ENCODE measurements around the gene TMUB1.

The TMUB1 gene

DNA sequence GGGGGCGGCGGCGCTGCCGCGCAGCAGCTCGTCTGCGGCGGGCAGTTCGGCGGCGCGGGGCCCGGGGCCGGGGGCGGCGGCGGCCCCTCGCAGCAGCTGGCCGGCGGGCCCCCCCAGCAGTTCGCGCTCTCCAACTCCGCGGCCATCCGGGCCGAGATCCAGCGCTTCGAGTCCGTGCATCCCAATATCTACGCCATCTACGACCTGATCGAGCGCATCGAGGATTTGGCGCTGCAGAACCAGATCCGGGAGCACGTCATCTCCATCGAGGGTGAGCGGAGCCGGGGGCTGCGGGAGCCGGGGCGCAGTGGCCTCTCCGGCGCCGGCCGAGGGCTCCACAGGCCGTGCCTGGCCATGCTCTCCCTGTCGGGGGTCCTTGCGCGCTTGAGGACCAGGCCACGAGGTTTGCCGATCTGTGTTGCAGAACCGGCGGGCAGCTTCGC, 3.5 kb upstream of the TMUB1 start:
- no peak for TF ChIP-seq CTCF (IDR thresholded peaks at IDR 0.05; ENCODE audit: low read depth, low read length, missing control alignments)
- H3K4me3 ChIP-seq (ENCODE audit: low read depth, low read length) = peak overlapping the region; percentile 55
- DNase-seq (ENCODE audit: low read depth) = no peak
- in situ Hi-C loops (cut with HindIII; ENCODE audit: low sequenced_read_pairs) = no loop called here

- no peak for DNase-seq (ENCODE audit: low read depth)
Measured at GRCh38 chr7:151085691-151086620, 2.7 kb upstream of the TMUB1 start, which contains the start of gene AGAP3. TSS of gene AGAP3 (plus strand) at chr7:151086475. CDS start at chr7:151086742, 267 bp downstream.

GRCh38 chr7:151085329-151085690, 2.0 kb upstream of the TMUB1 start:
- H3K4me3 ChIP-seq (ENCODE audit: low read depth, low read length) = peak overlapping the region; percentile 55
- in situ Hi-C loops (cut with HindIII; ENCODE audit: low sequenced_read_pairs) = no loop called here
- no peak for TF ChIP-seq CTCF (IDR thresholded peaks at IDR 0.05; ENCODE audit: low read depth, low read length, missing control alignments)

More at GRCh38 chr7:151085691-151086620, 2.7 kb upstream of the TMUB1 start, which contains the start of gene AGAP3:
- in situ Hi-C loops (cut with HindIII; ENCODE audit: low sequenced_read_pairs) = no loop called here
- H3K4me3 ChIP-seq (ENCODE audit: low read depth, low read length) = peak within 1 kb of the TSS; percentile 55
- TF ChIP-seq CTCF (IDR thresholded peaks at IDR 0.05; ENCODE audit: low read depth, low read length, missing control alignments) = no peak

DNA sequence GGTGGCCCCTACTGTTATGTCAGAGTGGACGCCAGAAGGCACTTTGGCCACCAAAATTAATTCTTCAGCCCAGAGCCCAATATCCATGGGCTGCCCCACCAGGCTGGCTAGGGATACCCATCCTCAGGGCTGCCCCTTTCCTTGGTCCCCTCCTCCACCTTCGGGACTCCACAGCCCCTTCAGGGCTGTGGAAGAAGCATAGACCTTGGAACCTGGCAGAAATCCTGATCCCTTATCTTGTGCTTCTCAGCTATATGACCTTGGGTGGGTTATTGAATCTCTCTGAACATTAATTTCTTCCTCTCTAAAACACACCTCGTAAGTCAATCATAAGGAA, 499 bp upstream of the TMUB1 start:
- peak overlapping the region; percentile 93 for H3K4me3 ChIP-seq (ENCODE audit: low read depth, low read length)
- no peak for DNase-seq (ENCODE audit: low read depth)
- in situ Hi-C loops (cut with HindIII; ENCODE audit: low sequenced_read_pairs) = no loop called here
- no peak for TF ChIP-seq CTCF (IDR thresholded peaks at IDR 0.05; ENCODE audit: low read depth, low read length, missing control alignments)

More at GRCh38 chr7:151085329-151085690, 2.0 kb upstream of the TMUB1 start:
- DNase-seq (ENCODE audit: low read depth) = no peak

DNA sequence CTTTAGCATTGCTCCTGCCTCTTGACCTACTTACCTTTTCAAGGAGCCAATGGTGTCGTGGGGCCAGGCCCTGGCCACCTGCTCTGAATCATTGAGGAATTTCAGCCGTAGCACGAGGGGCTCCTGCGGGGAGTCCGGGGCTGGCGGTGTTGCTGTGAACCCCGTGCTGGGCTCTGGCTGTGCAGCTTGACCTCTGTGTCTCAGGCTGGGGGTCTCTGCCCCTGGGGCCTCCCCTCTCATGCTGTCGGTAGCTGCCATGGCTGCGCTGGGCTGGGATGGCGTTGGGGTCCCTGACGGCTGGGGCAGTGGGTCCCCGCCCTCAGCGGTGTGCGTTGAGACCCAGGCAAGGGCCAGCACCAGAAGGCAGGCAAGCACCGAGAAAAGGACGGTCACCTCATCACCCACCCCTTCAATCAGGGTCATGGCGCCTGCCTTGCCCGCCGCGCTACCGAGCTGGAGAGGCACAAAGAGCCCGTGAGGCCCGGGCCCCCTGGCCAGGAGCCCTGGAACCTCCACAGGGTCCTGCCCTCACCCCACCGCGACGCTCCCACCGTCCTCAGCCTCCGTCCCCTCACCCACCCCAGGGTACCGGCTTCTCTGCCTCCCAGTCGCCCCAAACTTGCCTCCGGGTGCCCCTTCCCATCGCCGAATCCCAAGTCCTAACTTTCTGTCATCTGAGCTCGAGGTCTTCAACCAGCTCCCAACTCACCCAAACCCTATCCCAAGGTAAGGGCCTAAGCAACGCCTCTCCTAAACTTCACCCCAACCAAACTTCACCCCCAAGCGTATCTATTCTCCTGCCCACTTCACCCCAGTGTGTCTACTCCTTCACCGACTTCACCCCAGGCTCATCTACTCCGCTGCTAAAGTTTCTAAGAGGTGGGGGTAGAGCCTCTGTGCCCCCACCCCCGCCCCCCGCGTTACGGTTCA, 887 bp downstream of the TMUB1 start:
- DNase-seq (ENCODE audit: low read depth) = no peak
- in situ Hi-C loops (cut with HindIII; ENCODE audit: low sequenced_read_pairs) = no loop called here
- H3K4me3 ChIP-seq (ENCODE audit: low read depth, low read length) = peak overlapping the region; percentile 93
- no peak for TF ChIP-seq CTCF (IDR thresholded peaks at IDR 0.05; ENCODE audit: low read depth, low read length, missing control alignments)

Measured in astrocyte of the cerebellum (primary cell).